ENCODE measurements around the gene ALOX12. TPM values are rescaled to one million over a fixed set of nuclear protein-coding genes. Genes with fewer than 3 reads are reported as not detected.

ALOX12 gene
- total RNA-seq, 1 donor from 2014 or later, result not detected

DNA sequence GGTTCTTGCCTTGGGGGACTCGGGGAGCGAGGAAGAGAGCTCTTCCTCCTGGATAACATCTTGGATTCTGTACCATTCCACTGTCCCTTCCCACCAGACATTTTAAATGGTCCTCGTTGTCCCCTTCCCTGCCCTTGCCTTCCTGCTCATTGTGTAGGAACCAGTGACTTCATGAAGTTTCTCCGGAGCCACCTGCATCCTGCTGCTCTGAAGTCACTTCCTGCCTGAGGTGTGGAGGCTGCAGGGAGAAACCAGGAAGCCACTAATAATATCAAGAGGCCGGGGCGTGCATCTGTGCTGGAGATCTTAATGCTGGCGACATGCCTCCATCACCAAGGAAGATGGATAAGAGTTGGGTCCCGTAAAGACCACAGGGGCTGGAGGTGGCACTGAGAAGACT, 33.8 kb downstream of the ALOX12 start:
- Mint-ChIP-seq H3K4me1 (ENCODE audit: unreplicated experiment) (peaks cover 75% of the 10 kb centered on the region), H3K36me3 (ENCODE audit: low read depth, unreplicated experiment) (peaks cover 72% of the 10 kb centered on the region), H3K27me3 (ENCODE audit: unreplicated experiment) (peaks cover 25% of the 10 kb centered on the region), H3K27ac (ENCODE audit: unreplicated experiment) (peak overlapping the region; percentile 97), H3K9me3 (ENCODE audit: unreplicated experiment) (no peaks in the 10 kb centered on the region), H3K4me3 (ENCODE audit: unreplicated experiment) (peak overlapping the region; percentile 73)
- TF ChIP-seq, protein P1, sequence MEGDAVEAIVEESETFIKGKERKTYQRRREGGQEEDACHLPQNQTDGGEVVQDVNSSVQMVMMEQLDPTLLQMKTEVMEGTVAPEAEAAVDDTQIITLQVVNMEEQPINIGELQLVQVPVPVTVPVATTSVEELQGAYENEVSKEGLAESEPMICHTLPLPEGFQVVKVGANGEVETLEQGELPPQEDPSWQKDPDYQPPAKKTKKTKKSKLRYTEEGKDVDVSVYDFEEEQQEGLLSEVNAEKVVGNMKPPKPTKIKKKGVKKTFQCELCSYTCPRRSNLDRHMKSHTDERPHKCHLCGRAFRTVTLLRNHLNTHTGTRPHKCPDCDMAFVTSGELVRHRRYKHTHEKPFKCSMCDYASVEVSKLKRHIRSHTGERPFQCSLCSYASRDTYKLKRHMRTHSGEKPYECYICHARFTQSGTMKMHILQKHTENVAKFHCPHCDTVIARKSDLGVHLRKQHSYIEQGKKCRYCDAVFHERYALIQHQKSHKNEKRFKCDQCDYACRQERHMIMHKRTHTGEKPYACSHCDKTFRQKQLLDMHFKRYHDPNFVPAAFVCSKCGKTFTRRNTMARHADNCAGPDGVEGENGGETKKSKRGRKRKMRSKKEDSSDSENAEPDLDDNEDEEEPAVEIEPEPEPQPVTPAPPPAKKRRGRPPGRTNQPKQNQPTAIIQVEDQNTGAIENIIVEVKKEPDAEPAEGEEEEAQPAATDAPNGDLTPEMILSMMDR (IDR thresholded peaks at IDR 0.05; ENCODE audit: unreplicated experiment), result no peak
- peak; percentile 58 for DNase-seq (ENCODE audit: low spot score)

DNA sequence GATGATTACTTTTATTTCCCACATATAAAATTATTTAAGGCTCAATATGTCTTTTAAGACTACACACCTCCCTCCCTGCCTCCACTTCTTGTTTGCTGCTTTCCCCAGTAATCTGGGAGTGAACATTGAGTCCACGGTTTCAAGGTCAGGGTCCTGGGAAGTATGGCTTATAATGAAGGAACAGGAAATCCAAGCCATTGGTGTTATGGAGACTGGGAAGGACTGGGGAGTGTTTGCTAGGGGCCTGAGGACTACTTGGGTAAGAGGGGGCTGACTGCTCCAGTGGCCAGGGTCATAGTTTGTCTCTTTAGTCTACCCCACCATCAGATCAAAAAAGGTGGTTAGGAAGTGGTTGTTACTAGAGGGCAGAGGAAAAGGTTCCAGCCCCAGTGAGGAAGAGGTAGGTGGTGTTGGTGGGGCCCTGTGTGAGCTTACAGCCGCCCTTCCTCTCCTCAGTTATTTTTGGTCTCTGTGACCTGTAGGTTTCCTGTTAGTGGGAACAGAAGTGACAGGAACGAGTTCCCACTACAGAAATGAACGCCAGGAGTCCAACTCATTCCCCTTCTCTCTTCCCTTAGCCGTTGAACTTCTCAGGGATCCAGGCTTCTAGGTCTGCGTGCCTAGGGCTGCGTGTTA, 39.2 kb downstream of the ALOX12 start:
- no peak for DNase-seq (ENCODE audit: low spot score)
- Mint-ChIP-seq H3K27me3 (ENCODE audit: unreplicated experiment) (peaks cover 22% of the 10 kb centered on the region), H3K4me3 (ENCODE audit: unreplicated experiment) (peak overlapping the region; percentile 97), H3K9me3 (ENCODE audit: unreplicated experiment) (no peaks in the 10 kb centered on the region), H3K4me1 (ENCODE audit: unreplicated experiment) (peaks cover 38% of the 10 kb centered on the region), H3K36me3 (ENCODE audit: low read depth, unreplicated experiment) (peaks cover 23% of the 10 kb centered on the region), H3K27ac (ENCODE audit: unreplicated experiment) (peak overlapping the region; percentile 98)
- TF ChIP-seq, protein P1 (IDR thresholded peaks at IDR 0.05; ENCODE audit: unreplicated experiment), result no peak

DNA sequence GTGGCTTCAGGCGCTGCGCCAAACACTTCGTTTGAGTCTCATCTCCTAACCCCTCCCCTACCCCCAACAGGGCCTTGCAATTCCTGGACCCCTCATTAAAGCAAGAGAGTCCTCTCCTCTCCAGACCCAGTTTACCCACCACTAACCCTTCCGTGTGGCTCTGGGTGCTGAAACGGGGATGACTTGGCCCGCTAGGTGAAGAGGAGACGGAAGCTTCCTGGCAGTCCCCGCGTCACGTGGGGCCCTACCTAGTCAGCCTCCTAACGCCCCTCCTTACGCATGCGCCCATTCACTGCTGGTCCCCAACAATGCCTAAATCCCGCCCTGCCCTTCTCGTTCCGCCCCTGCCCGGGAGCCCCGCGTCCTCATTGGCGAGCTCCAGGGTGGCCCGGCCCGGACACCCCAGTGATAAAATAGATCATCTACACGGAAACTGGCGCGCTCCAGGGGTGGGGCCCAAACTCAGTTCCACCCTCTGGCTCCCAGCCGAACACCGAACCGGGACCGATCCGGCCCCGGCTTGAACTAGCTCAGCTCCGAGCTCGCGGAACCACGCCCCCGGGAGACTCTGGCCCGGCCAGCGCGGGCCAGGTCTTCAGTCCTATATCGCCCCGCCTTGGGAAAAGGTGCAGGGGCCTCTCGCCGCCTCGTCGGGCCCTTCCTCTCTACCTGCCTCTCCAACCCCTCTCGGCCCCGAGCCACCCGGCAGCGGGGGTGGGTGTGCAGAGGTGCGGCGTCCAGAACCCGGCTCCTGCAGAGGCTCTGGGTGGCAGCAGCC, 39.9 kb downstream of the ALOX12 start, which contains the start of gene SLC16A13:
TSS of gene SLC16A13 (plus strand) at position 425 of the 778 bp plus-strand sequence. CDS start 368 bp downstream, outside the sequence.
- Mint-ChIP-seq H3K27me3 (ENCODE audit: unreplicated experiment) (peaks cover 22% of the 10 kb centered on the region), H3K4me1 (ENCODE audit: unreplicated experiment) (peaks cover 31% of the 10 kb centered on the region), H3K27ac (ENCODE audit: unreplicated experiment) (peak within 1 kb of the TSS; percentile 98), H3K9me3 (ENCODE audit: unreplicated experiment) (no peaks in the 10 kb centered on the region), H3K4me3 (ENCODE audit: unreplicated experiment) (peak within 1 kb of the TSS; percentile 97), H3K36me3 (ENCODE audit: low read depth, unreplicated experiment) (peaks cover 16% of the 10 kb centered on the region)
- DNase-seq (ENCODE audit: low spot score), result peak; percentile 86
- TF ChIP-seq, protein P1 (IDR thresholded peaks at IDR 0.05; ENCODE audit: unreplicated experiment), result no peak

DNA sequence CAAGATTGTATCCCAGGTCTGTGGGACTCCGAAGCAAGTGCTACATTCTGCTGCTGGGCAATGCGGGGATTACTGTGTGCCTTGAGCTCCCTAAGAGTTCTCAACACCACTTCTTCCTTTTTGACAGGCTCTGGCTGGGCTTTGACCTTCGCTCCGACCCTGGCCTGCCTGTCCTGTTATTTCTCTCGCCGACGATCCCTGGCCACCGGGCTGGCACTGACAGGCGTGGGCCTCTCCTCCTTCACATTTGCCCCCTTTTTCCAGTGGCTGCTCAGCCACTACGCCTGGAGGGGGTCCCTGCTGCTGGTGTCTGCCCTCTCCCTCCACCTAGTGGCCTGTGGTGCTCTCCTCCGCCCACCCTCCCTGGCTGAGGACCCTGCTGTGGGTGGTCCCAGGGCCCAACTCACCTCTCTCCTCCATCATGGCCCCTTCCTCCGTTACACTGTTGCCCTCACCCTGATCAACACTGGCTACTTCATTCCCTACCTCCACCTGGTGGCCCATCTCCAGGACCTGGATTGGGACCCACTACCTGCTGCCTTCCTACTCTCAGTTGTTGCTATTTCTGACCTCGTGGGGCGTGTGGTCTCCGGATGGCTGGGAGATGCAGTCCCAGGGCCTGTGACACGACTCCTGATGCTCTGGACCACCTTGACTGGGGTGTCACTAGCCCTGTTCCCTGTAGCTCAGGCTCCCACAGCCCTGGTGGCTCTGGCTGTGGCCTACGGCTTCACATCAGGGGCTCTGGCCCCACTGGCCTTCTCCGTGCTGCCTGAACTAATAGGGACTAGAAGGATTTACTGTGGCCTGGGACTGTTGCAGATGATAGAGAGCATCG, 42.4 kb downstream of the ALOX12 start:
- Mint-ChIP-seq H3K36me3 (ENCODE audit: low read depth, unreplicated experiment) (no peaks in the 10 kb centered on the region), H3K9me3 (ENCODE audit: unreplicated experiment) (no peaks in the 10 kb centered on the region), H3K4me1 (ENCODE audit: unreplicated experiment) (peaks cover 22% of the 10 kb centered on the region), H3K27ac (ENCODE audit: unreplicated experiment) (no peak overlapping the region), H3K4me3 (ENCODE audit: unreplicated experiment) (no peak overlapping the region), H3K27me3 (ENCODE audit: unreplicated experiment) (peaks cover 16% of the 10 kb centered on the region)
- no peak for DNase-seq (ENCODE audit: low spot score)
- TF ChIP-seq, protein P1 (IDR thresholded peaks at IDR 0.05; ENCODE audit: unreplicated experiment), result no peak
